ENCODE data around the gene ZFPL1.

Gene ZFPL1

GRCh38 chr11:65060913-65061408 lies 23.1 kb upstream of the ZFPL1 start:
- DNase-seq: no peak

- no peak for DNase-seq
Measured at GRCh38 chr11:65063532-65063931, 20.5 kb upstream of the ZFPL1 start.

- DNase-seq: no peak
Measured at GRCh38 chr11:65064847-65065240, 19.2 kb upstream of the ZFPL1 start.

- no peak for DNase-seq
Measured at GRCh38 chr11:65065851-65066250, 18.2 kb upstream of the ZFPL1 start.

- DNase-seq: no peak
Measured at GRCh38 chr11:65066315-65066714, 17.7 kb upstream of the ZFPL1 start.

GRCh38 chr11:65066805-65067291 lies 17.2 kb upstream of the ZFPL1 start:
- DNase-seq: no peak

- DNase-seq: no peak
Measured at GRCh38 chr11:65067446-65067845, 16.6 kb upstream of the ZFPL1 start.

- no peak for DNase-seq
Measured at GRCh38 chr11:65069217-65069616, 14.8 kb upstream of the ZFPL1 start.

- DNase-seq: no peak
Measured at GRCh38 chr11:65071907-65072630, 12.0 kb upstream of the ZFPL1 start.

- no peak for DNase-seq
Measured at GRCh38 chr11:65072631-65072966, 11.4 kb upstream of the ZFPL1 start.

- no peak for DNase-seq
Measured at GRCh38 chr11:65077451-65077850, 6.6 kb upstream of the ZFPL1 start.

GRCh38 chr11:65078151-65078550 lies 5.9 kb upstream of the ZFPL1 start:
- peak; percentile 66 for DNase-seq

GRCh38 chr11:65078786-65079342 lies 5.2 kb upstream of the ZFPL1 start:
- no peak for DNase-seq

GRCh38 chr11:65083134-65083833 lies 738 bp upstream of the ZFPL1 start:
- no peak for DNase-seq

GRCh38 chr11:65084598-65085375 lies 765 bp downstream of the ZFPL1 start:
- no peak for DNase-seq

- DNase-seq: no peak
Measured at GRCh38 chr11:65085446-65085845, 1.4 kb downstream of the ZFPL1 start.

- DNase-seq: no peak
Measured at GRCh38 chr11:65086809-65087208, 2.8 kb downstream of the ZFPL1 start.

GRCh38 chr11:65087216-65087615 lies 3.2 kb downstream of the ZFPL1 start:
- DNase-seq: no peak

GRCh38 chr11:65087827-65088226 lies 3.8 kb downstream of the ZFPL1 start:
- DNase-seq: no peak

- no peak for DNase-seq
Measured at GRCh38 chr11:65089621-65090020, 5.6 kb downstream of the ZFPL1 start.

- no peak for DNase-seq
Measured at GRCh38 chr11:65090628-65091027, 6.6 kb downstream of the ZFPL1 start.

GRCh38 chr11:65095427-65095826 lies 11.4 kb downstream of the ZFPL1 start:
- no peak for DNase-seq

All from stimulated activated CD4-positive, alpha-beta T cell treated with anti-CD3 and anti-CD28 coated beads, Interleukin-12 subunit alpha, Interleukin-12 subunit beta, amount 100 ng/mL, for 4 hours (primary cell).